ENCODE data around the gene SDC1.

DNA sequence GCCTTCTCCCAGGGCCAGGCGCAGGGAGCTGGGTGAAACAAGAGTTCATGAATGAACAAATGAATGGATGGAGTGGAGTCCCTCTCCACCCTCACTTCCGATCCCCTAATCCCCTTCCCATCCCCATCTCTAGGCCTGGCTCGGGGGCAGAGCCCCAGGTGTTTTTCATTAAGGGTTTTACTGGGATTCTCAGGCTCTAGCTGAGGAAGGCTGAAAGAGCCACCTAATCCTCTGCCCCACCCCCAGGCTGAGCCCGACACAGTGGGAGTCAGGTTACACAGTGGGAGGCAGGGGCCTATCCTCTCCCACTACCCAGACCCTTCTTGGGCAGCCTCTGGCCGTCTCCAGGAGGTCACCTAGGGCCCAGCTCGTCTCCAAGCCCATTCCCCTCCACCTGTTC lies 36.1 kb downstream of the SDC1 start:
- no peak for TF ChIP-seq EZH2 (IDR thresholded peaks at IDR 0.05; ENCODE audit: insufficient read depth, low read length)
- TF ChIP-seq, protein P1, sequence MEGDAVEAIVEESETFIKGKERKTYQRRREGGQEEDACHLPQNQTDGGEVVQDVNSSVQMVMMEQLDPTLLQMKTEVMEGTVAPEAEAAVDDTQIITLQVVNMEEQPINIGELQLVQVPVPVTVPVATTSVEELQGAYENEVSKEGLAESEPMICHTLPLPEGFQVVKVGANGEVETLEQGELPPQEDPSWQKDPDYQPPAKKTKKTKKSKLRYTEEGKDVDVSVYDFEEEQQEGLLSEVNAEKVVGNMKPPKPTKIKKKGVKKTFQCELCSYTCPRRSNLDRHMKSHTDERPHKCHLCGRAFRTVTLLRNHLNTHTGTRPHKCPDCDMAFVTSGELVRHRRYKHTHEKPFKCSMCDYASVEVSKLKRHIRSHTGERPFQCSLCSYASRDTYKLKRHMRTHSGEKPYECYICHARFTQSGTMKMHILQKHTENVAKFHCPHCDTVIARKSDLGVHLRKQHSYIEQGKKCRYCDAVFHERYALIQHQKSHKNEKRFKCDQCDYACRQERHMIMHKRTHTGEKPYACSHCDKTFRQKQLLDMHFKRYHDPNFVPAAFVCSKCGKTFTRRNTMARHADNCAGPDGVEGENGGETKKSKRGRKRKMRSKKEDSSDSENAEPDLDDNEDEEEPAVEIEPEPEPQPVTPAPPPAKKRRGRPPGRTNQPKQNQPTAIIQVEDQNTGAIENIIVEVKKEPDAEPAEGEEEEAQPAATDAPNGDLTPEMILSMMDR (IDR thresholded peaks at IDR 0.05; ENCODE audit: insufficient read depth, low read depth, low read length): no peak

Measured in astrocyte (in vitro differentiated cells and primary cell).